Uterus (tissue), 4 donors: ENCODE data around the gene SEC22C. TPM values are rescaled to one million over a fixed set of nuclear protein-coding genes. Genes with fewer than 3 reads are reported as not detected.
A peak's percentile ranks its signal among the peaks of the same experiment; 100 is the strongest.

Experiments
- DNase-seq, 2 donors: peaks; one replicate each; pipeline ENCODE4 v3.0.0-alpha.2; 2019 to 2020
- H3K27ac ChIP-seq, 2 donors: fragments of 200-600 bp; sonication (generic); 1 replicate in 1 of 2; 2 replicates in 1 of 2; pipeline ENCODE4 v1.5.1; 2016 to 2018
- H3K27me3 ChIP-seq, 2 donors: fragments of 200-600 bp; sonication (generic); one replicate each; pipeline ENCODE4 v1.5.1; 2018 to 2019; ENCODE audit warnings: control low read depth in 1 of 2
- H3K36me3 ChIP-seq, 2 donors: fragments of 200-600 bp; sonication (generic); one replicate each; pipeline ENCODE4 v1.5.1; 2019; ENCODE audit warnings: control low read depth in 1 of 2
- H3K4me1 ChIP-seq, 2 donors: fragments of 200-600 bp; sonication (generic); one replicate each; pipeline ENCODE4 v1.5.1; 2018 to 2019; ENCODE audit warnings: control low read depth in 1 of 2
- H3K4me3 ChIP-seq, 2 donors: fragments of 200-600 bp; sonication (generic); 1 replicate in 1 of 2; 2 replicates in 1 of 2; pipeline ENCODE4 v1.5.1; 2018 to 2019; ENCODE audit warnings: mild to moderate bottlenecking in 1 of 2
- H3K9me3 ChIP-seq, 2 donors: fragments of 200-600 bp; sonication (generic); one replicate each; pipeline ENCODE4 v1.5.1; 2019; ENCODE audit warnings: control low read depth in 1 of 2
- POLR2A ChIP-seq, 2 donors: fragments of 450-650 bp; IDR thresholded peaks; one replicate each; pipeline ENCODE4 v1.6.1; 2016; ENCODE audit warnings: antibody characterized with exemption in 2 of 2, mild to moderate bottlenecking in 1 of 2, moderate library complexity in 1 of 2
- intact Hi-C: fragments of 100-400 bp; cut with DNase I; formaldehyde crosslinking; loops from one replicate; pipeline ENCODE4 v1.15.1; 2023; ENCODE audit warnings: low total_unique reads
- total RNA-seq, 4 donors: library from RNA; depleted of rRNA in 3 of 4; stranded (reverse); fragments of >200 nt in 3 of 4; gene quantifications; one replicate each; pipeline versions ENCODE4 v1.1.0 to v1.2.4, GENCODE V29; 2014 to 2023
- TF ChIP-seq, protein P1 (sequence below), 4 experiments: fragments of 200-600 bp in 2 of 4; fragments of 450-650 bp in 2 of 4; sonication (generic) in 2 of 4; IDR thresholded peaks; one replicate each; pipeline ENCODE4 v1.5.1; 2016 to 2019; ENCODE audit warnings: antibody characterized with exemption in 4 of 4, mild to moderate bottlenecking in 2 of 4, moderate library complexity in 1 of 4
- donor health status: DM: yes; HTN: yes; CAD: no.

SEC22C gene
- total RNA-seq, 4 donors from 2014 or later = 49.7 to 82.6 (median 66.0) TPM

GRCh38 chr3:42593635-42594034 is 11.9 kb upstream of the SEC22C start:
- H3K27me3 ChIP-seq = no peaks in the 10 kb centered on the region
- intact Hi-C loops = no loop called here
- peaks cover 0 to 4% of the 10 kb centered on the region in 2 donors for H3K4me1 ChIP-seq
- H3K36me3 ChIP-seq = no peaks in the 10 kb centered on the region
- H3K9me3 ChIP-seq = no peaks in the 10 kb centered on the region
- no peak overlapping the region for H3K4me3 ChIP-seq
- DNase-seq = no peak
- TF ChIP-seq, protein P1, sequence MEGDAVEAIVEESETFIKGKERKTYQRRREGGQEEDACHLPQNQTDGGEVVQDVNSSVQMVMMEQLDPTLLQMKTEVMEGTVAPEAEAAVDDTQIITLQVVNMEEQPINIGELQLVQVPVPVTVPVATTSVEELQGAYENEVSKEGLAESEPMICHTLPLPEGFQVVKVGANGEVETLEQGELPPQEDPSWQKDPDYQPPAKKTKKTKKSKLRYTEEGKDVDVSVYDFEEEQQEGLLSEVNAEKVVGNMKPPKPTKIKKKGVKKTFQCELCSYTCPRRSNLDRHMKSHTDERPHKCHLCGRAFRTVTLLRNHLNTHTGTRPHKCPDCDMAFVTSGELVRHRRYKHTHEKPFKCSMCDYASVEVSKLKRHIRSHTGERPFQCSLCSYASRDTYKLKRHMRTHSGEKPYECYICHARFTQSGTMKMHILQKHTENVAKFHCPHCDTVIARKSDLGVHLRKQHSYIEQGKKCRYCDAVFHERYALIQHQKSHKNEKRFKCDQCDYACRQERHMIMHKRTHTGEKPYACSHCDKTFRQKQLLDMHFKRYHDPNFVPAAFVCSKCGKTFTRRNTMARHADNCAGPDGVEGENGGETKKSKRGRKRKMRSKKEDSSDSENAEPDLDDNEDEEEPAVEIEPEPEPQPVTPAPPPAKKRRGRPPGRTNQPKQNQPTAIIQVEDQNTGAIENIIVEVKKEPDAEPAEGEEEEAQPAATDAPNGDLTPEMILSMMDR (IDR thresholded peaks at IDR 0.05) = no peak
- TF ChIP-seq POLR2A (IDR thresholded peaks at IDR 0.05) = no peak
- H3K27ac ChIP-seq = no peak overlapping the region

DNA sequence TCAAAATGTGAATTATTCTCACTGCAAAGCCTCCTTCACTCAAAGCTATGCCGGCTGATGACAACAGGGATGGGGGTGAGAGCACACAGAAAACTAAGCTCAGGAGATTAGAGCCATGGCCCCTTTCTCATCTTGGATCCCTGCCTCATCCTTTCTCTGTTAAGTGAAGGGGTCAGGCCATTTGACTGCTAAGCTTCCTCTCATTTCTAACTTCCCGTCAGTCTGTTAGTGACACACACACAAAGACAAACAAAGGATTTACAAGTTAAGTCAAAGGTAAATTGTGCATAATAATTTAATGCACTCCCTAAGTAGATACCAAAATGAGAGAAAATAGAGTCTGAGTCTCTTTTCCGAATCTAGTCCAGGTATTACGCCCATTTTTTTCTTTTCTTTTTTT is 10.0 kb upstream of the SEC22C start:
- no peak for DNase-seq
- Histone ChIP-seq H3K4me3 (peak overlapping the region in 1 of 2 donors; percentile 86), H3K36me3 (no peaks in the 10 kb centered on the region), H3K9me3 (no peaks in the 10 kb centered on the region), H3K4me1 (peaks cover 0 to 4% of the 10 kb centered on the region in 2 donors), H3K27me3 (no peaks in the 10 kb centered on the region), H3K27ac (peak overlapping the region; percentile 85 to 90)
- intact Hi-C loops = no loop called here
- no peak for TF ChIP-seq POLR2A (IDR thresholded peaks at IDR 0.05)
- TF ChIP-seq, protein P1 (IDR thresholded peaks at IDR 0.05) = no peak

GRCh38 chr3:42590989-42591756 is 9.4 kb upstream of the SEC22C start:
- peak overlapping the region; percentile 86 to 87 for H3K4me3 ChIP-seq
- H3K36me3 ChIP-seq = no peaks in the 10 kb centered on the region
- H3K27ac ChIP-seq = peak overlapping the region; percentile 85 to 90
- intact Hi-C loops = no loop called here
- H3K9me3 ChIP-seq = no peaks in the 10 kb centered on the region
- TF ChIP-seq, protein P1 (IDR thresholded peaks at IDR 0.05) = no peak
- TF ChIP-seq POLR2A (IDR thresholded peaks at IDR 0.05) = no peak
- peaks cover 0 to 4% of the 10 kb centered on the region in 2 donors for H3K4me1 ChIP-seq
- no peaks in the 10 kb centered on the region for H3K27me3 ChIP-seq
- DNase-seq = no peak

DNA sequence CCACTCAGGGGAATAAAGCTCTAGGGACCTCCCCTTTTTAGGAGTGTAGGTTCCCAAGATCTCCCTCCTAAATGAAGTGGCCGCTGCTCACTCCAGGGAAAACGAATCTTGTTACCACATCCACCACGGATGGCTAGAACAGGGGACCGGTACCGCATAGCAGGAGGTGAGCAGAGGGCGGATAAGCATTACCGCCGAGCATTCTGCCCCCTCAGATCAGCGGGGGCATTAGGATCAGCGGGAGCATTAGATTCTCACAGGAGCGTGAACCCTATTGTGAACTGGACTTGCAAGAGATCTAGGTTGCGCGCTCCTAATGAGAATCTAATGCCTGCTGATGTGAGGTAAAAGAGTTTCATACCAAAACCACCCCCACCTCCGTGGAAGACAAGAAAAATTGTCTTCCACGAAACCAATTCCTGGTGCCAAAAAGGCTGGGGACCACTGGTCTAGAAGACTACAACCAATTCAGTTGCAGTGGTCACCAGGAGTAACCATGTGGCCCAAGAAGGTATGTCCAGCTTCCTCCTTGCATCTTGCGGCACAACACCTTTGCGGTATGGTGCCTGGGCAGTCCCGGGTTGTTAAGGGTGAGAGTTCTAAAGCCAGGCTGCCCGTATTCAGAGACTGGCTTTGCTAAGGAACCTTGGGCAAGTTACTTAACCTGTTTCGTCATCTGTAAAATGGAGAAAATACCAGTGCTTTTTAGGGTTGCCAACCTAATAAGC is 7.8 kb upstream of the SEC22C start:
- intact Hi-C loops = no loop called here

More for the DNA sequence above, 7.8 kb upstream of the SEC22C start:
- peak overlapping the region; percentile 85 to 90 for H3K27ac ChIP-seq
- no peak overlapping the region for H3K4me3 ChIP-seq
- DNase-seq = no peak
- no peak for TF ChIP-seq POLR2A (IDR thresholded peaks at IDR 0.05)
- TF ChIP-seq, protein P1 (IDR thresholded peaks at IDR 0.05) = no peak
- no peaks in the 10 kb centered on the region for H3K27me3 ChIP-seq
- H3K9me3 ChIP-seq = no peaks in the 10 kb centered on the region
- no peaks in the 10 kb centered on the region for H3K36me3 ChIP-seq
- H3K4me1 ChIP-seq = peaks cover 0 to 4% of the 10 kb centered on the region in 2 donors
